Stomach (tissue), 4 donors: ENCODE measurements around the gene SEMA3A.

Experiments used
- POLR2A ChIP-seq, 4 donors: fragments of 450-650 bp; IDR thresholded peaks; one replicate each; pipeline ENCODE4 v1.6.1; 2016; ENCODE audit warnings: antibody characterized with exemption in 4 of 4, control low read depth in 2 of 4, mild to moderate bottlenecking in 1 of 4, moderate library complexity in 1 of 4
- TF ChIP-seq, protein P1 (sequence below), 7 experiments: fragments of 450-650 bp in 4 of 7; fragments of 200-600 bp in 3 of 7; sonication (generic) in 3 of 7; IDR thresholded peaks; one replicate each; pipeline ENCODE4 v1.5.1; 2016 to 2019; ENCODE audit warnings: antibody characterized with exemption in 7 of 7, control low read depth in 2 of 7, mild to moderate bottlenecking in 1 of 7

DNA sequence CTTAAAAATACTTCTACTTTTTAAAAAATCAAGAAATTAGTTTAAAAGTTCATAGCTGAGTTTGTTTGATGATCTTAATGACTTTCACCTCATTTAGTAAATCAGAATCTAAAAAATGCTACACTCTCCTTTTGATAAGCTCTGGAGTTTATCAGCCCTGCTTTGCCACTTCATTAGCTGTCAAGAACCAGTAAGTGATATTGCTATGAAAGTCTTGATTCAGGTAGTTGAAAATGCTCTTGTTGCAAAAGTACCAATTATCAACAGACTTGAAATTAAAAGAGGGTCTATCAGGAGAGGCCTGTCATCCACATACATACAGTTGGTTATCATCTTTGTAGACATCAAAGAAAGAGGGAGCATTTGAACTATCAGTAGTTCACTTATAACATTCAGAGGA, 41.6 kb downstream of the SEMA3A start:
- TF ChIP-seq, protein P1, sequence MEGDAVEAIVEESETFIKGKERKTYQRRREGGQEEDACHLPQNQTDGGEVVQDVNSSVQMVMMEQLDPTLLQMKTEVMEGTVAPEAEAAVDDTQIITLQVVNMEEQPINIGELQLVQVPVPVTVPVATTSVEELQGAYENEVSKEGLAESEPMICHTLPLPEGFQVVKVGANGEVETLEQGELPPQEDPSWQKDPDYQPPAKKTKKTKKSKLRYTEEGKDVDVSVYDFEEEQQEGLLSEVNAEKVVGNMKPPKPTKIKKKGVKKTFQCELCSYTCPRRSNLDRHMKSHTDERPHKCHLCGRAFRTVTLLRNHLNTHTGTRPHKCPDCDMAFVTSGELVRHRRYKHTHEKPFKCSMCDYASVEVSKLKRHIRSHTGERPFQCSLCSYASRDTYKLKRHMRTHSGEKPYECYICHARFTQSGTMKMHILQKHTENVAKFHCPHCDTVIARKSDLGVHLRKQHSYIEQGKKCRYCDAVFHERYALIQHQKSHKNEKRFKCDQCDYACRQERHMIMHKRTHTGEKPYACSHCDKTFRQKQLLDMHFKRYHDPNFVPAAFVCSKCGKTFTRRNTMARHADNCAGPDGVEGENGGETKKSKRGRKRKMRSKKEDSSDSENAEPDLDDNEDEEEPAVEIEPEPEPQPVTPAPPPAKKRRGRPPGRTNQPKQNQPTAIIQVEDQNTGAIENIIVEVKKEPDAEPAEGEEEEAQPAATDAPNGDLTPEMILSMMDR (IDR thresholded peaks at IDR 0.05), result no peak
- no peak for TF ChIP-seq POLR2A (IDR thresholded peaks at IDR 0.05)
